ENCODE data around the gene HHEX. TPM values are rescaled to one million over a fixed set of nuclear protein-coding genes. Genes with fewer than 3 reads are reported as not detected.

The HHEX gene
- total RNA-seq, 4 donors from 2014 or later, result 6.1 to 33.2 (median 12.4) TPM

- H3K27ac ChIP-seq, result no peak overlapping the region
- H3K4me1 ChIP-seq, result peaks cover 0 to 5% of the 10 kb centered on the region in 2 donors
- H3K36me3 ChIP-seq, result no peaks in the 10 kb centered on the region
- DNase-seq, result no peak
- no peak overlapping the region for H3K4me3 ChIP-seq
- intact Hi-C loops (cut with DNase I; ENCODE audit: low total_unique reads), result no loop called here
- peaks cover 0 to 27% of the 10 kb centered on the region in 2 donors for H3K27me3 ChIP-seq
- no peak for TF ChIP-seq POLR2A (IDR thresholded peaks at IDR 0.05)
- TF ChIP-seq, protein P1, sequence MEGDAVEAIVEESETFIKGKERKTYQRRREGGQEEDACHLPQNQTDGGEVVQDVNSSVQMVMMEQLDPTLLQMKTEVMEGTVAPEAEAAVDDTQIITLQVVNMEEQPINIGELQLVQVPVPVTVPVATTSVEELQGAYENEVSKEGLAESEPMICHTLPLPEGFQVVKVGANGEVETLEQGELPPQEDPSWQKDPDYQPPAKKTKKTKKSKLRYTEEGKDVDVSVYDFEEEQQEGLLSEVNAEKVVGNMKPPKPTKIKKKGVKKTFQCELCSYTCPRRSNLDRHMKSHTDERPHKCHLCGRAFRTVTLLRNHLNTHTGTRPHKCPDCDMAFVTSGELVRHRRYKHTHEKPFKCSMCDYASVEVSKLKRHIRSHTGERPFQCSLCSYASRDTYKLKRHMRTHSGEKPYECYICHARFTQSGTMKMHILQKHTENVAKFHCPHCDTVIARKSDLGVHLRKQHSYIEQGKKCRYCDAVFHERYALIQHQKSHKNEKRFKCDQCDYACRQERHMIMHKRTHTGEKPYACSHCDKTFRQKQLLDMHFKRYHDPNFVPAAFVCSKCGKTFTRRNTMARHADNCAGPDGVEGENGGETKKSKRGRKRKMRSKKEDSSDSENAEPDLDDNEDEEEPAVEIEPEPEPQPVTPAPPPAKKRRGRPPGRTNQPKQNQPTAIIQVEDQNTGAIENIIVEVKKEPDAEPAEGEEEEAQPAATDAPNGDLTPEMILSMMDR (IDR thresholded peaks at IDR 0.05), result no peak
- no peaks in the 10 kb centered on the region for H3K9me3 ChIP-seq
Measured at GRCh38 chr10:92692697-92693533, 3.2 kb downstream of the HHEX start.

- DNase-seq, result no peak
- TF ChIP-seq, protein P1 (IDR thresholded peaks at IDR 0.05), result no peak
- no peak for TF ChIP-seq POLR2A (IDR thresholded peaks at IDR 0.05)
- Histone ChIP-seq H3K4me1 (peaks cover 0 to 5% of the 10 kb centered on the region in 2 donors), H3K4me3 (no peak overlapping the region), H3K36me3 (no peaks in the 10 kb centered on the region), H3K27ac (no peak overlapping the region), H3K27me3 (peaks cover 0 to 27% of the 10 kb centered on the region in 2 donors), H3K9me3 (no peaks in the 10 kb centered on the region)
- intact Hi-C loops (cut with DNase I; ENCODE audit: low total_unique reads), result no loop called here
Measured at GRCh38 chr10:92693534-92693893, 3.8 kb downstream of the HHEX start.

- Histone ChIP-seq H3K9me3 (no peaks in the 10 kb centered on the region), H3K27me3 (peaks cover 0 to 27% of the 10 kb centered on the region in 2 donors), H3K4me3 (no peak overlapping the region), H3K4me1 (no peaks in the 10 kb centered on the region), H3K27ac (no peak overlapping the region), H3K36me3 (no peaks in the 10 kb centered on the region)
- TF ChIP-seq POLR2A (IDR thresholded peaks at IDR 0.05), result no peak
- TF ChIP-seq, protein P1 (IDR thresholded peaks at IDR 0.05), result no peak
- intact Hi-C loops (cut with DNase I; ENCODE audit: low total_unique reads), result no loop called here
- DNase-seq, result no peak
Measured at GRCh38 chr10:92695679-92696605, 6.2 kb downstream of the HHEX start.

DNA sequence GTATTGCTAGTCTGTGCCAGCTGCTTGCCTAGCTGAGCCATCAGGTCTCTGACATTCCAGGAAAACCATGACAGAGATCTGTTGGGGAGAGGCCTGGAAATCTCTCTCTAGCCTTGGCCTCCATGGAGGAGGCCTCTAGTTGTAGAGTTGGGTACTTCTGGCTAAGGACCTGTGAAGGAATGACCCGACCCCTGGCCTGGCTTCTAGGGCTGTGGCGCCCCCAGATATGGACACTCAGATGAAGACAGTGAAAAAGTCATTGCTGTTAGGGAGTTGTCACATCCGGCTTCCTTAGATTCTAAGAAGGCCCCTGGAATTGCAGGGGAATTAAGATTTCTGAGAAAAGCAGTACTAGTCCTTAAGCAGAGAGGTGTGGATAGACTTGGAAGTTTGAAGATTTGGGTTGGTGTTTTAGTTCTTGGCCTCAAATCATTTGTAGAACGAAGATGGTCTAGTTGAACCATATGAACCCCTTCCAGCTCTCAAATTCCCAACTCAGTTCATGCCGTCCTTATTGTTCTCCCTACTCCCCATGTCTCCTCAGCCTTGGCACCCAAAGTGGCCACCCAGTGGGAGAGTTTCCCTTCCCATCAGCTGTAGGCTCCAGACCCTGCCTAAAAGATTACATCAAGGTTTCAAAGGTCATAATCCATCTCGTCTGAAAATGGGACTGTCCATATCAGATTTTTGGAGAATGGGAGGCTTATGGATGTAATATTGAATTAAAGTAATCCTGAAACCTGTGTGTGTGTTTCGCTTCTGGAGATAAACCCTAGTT lies 7.0 kb downstream of the HHEX start:
- H3K9me3 ChIP-seq, result no peaks in the 10 kb centered on the region
- H3K36me3 ChIP-seq, result no peaks in the 10 kb centered on the region
- H3K27ac ChIP-seq, result no peak overlapping the region
- intact Hi-C loops (cut with DNase I; ENCODE audit: low total_unique reads), result no loop called here
- no peaks in the 10 kb centered on the region for H3K4me1 ChIP-seq
- no peak for TF ChIP-seq POLR2A (IDR thresholded peaks at IDR 0.05)
- TF ChIP-seq, protein P1 (IDR thresholded peaks at IDR 0.05), result no peak
- no peak overlapping the region for H3K4me3 ChIP-seq
- DNase-seq, result no peak
- peaks cover 0 to 24% of the 10 kb centered on the region in 2 donors for H3K27me3 ChIP-seq
